Measurements from ENCODE around the gene SRRD. TPM values are rescaled to one million over a fixed set of nuclear protein-coding genes. Genes with fewer than 3 reads are reported as not detected.

The SRRD gene
- total and polyA plus RNA-seq, 12 donors = 10.3 to 261 (median 17.1) TPM

GRCh38 chr22:26485013-26485412 lies 1.3 kb downstream of the SRRD start:
- no peaks in the 10 kb centered on the region for H3K9me3 ChIP-seq (replicated peaks in 1 of 3)
- H3K4me3 ChIP-seq = no peak overlapping the region
- peaks cover 0 to 26% of the 10 kb centered on the region in 2 donors for H3K36me3 ChIP-seq (replicated peaks in 1 of 2)
- peaks cover 13 to 47% of the 10 kb centered on the region in 2 donors for H3K4me1 ChIP-seq (replicated peaks in 1 of 2)
- TF ChIP-seq POLR2A (IDR thresholded peaks at IDR 0.05) = no peak
- TF ChIP-seq, protein P1, sequence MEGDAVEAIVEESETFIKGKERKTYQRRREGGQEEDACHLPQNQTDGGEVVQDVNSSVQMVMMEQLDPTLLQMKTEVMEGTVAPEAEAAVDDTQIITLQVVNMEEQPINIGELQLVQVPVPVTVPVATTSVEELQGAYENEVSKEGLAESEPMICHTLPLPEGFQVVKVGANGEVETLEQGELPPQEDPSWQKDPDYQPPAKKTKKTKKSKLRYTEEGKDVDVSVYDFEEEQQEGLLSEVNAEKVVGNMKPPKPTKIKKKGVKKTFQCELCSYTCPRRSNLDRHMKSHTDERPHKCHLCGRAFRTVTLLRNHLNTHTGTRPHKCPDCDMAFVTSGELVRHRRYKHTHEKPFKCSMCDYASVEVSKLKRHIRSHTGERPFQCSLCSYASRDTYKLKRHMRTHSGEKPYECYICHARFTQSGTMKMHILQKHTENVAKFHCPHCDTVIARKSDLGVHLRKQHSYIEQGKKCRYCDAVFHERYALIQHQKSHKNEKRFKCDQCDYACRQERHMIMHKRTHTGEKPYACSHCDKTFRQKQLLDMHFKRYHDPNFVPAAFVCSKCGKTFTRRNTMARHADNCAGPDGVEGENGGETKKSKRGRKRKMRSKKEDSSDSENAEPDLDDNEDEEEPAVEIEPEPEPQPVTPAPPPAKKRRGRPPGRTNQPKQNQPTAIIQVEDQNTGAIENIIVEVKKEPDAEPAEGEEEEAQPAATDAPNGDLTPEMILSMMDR (IDR thresholded peaks at IDR 0.05) = no peak
- intact Hi-C loops (cut with DNase I) = no loop called here
- DNase-seq = no peak
- peak overlapping the region in 1 of 5 donors; percentile 92 for H3K27ac ChIP-seq
- 54 to 63% (median 61%) methylated on average over 7 of the region's 7 CpGs for WGBS, 4 donors
- H3K27me3 ChIP-seq = no peaks in the 10 kb centered on the region

GRCh38 chr22:26485806-26486390 lies 2.2 kb downstream of the SRRD start:
- no peaks in the 10 kb centered on the region for H3K27me3 ChIP-seq
- no peak overlapping the region for H3K27ac ChIP-seq
- H3K4me3 ChIP-seq = no peak overlapping the region
- H3K9me3 ChIP-seq (replicated peaks in 1 of 3) = no peaks in the 10 kb centered on the region
- no peak for DNase-seq
- H3K36me3 ChIP-seq (replicated peaks in 1 of 2) = peaks cover 0 to 33% of the 10 kb centered on the region in 2 donors
- no peak for TF ChIP-seq POLR2A (IDR thresholded peaks at IDR 0.05)
- TF ChIP-seq, protein P1 (IDR thresholded peaks at IDR 0.05) = no peak
- WGBS, 4 donors = 59 to 76% (median 68%) methylated on average over 3 of the region's 3 CpGs
- intact Hi-C loops (cut with DNase I) = no loop called here
- H3K4me1 ChIP-seq (replicated peaks in 1 of 2) = peaks cover 13 to 38% of the 10 kb centered on the region in 2 donors

GRCh38 chr22:26486394-26486793 lies 2.7 kb downstream of the SRRD start:
- DNase-seq = no peak
- Histone ChIP-seq H3K9me3 (replicated peaks in 1 of 3) (no peaks in the 10 kb centered on the region), H3K27ac (no peak overlapping the region), H3K36me3 (replicated peaks in 1 of 2) (peaks cover 0 to 38% of the 10 kb centered on the region in 2 donors), H3K4me1 (replicated peaks in 1 of 2) (peaks cover 13 to 33% of the 10 kb centered on the region in 2 donors), H3K4me3 (no peak overlapping the region), H3K27me3 (no peaks in the 10 kb centered on the region)
- TF ChIP-seq, protein P1 (IDR thresholded peaks at IDR 0.05) = no peak
- no peak for TF ChIP-seq POLR2A (IDR thresholded peaks at IDR 0.05)
- 90 to 92% (median 90%) methylated on average over 5 of the region's 5 CpGs for WGBS, 4 donors
- intact Hi-C loops (cut with DNase I) = no loop called here

DNA sequence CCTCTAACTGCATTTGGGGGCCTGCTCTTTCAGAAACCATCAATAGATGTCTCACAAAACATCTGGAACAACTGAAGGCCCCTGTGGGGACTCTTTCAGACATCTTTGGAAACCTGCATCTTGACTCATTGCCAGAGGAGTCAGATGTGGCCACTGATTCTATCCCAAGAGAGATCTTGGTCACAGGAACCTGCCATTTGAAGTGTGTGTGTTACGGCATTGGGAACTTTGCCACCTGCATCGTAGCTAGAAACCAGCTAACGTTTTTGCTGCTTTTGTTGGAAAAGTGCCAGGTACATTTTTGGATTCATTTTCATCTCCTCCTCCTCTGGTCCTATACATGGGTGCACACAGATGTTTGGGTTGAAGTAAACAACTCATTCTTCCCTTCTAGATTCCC lies 4.3 kb downstream of the SRRD start:
- TF ChIP-seq POLR2A (IDR thresholded peaks at IDR 0.05) = no peak
- TF ChIP-seq, protein P1 (IDR thresholded peaks at IDR 0.05) = no peak
- Histone ChIP-seq H3K9me3 (replicated peaks in 1 of 3) (no peaks in the 10 kb centered on the region), H3K27ac (no peak overlapping the region), H3K4me3 (no peak overlapping the region), H3K4me1 (replicated peaks in 1 of 2) (peaks cover 10 to 21% of the 10 kb centered on the region in 2 donors), H3K36me3 (replicated peaks in 1 of 2) (peaks cover 0 to 54% of the 10 kb centered on the region in 2 donors), H3K27me3 (no peaks in the 10 kb centered on the region)
- WGBS, 4 donors = 0 to 53% (median 39%) methylated on average over 1 to 3 of the region's 3 CpGs
- intact Hi-C loops (cut with DNase I) = no loop called here
- DNase-seq = no peak

All from adrenal gland (tissue), 12 donors.